PFSK-1 (cell line): ENCODE results near the gene C1QTNF1.

Experiments
- FOXP2 ChIP-seq: optimal IDR thresholded peaks from 2 replicates; pipeline ENCODE3; 2011; ENCODE audit warnings: borderline replicate concordance, control low read depth, inconsistent platforms; ENCODE audit not compliant: insufficient read depth; ENCODE audit errors: extremely low read length, extremely low read depth
- POLR2AphosphoS5 ChIP-seq: IDR thresholded peaks from 2 replicates; pipeline ENCODE4 v1.6.1; 2012; ENCODE audit warnings: low read depth, mild to moderate bottlenecking, control low read depth, low read length, moderate library complexity
- SIN3A ChIP-seq: IDR thresholded peaks from 2 replicates; pipeline ENCODE4 v1.6.1; 2012; ENCODE audit warnings: mild to moderate bottlenecking, low read length, moderate library complexity, borderline replicate concordance; ENCODE audit not compliant: insufficient read depth
- TAF1 ChIP-seq: IDR thresholded peaks from 2 replicates; pipeline ENCODE4 v1.6.1; 2012; ENCODE audit warnings: low read length, control low read depth, borderline replicate concordance; ENCODE audit not compliant: insufficient read depth
- TF ChIP-seq, protein P1 (sequence below), 2 experiments: IDR thresholded peaks; 2 replicates each; pipeline versions ENCODE4 v1.6.1 to v1.8.0; 2011 to 2012; ENCODE audit warnings: low read depth in 2 of 2, low read length in 2 of 2, control low read depth in 1 of 2, inconsistent platforms in 1 of 2, mild to moderate bottlenecking in 1 of 2, moderate library complexity in 1 of 2; ENCODE audit not compliant: insufficient read depth in 1 of 2

Gene C1QTNF1

DNA sequence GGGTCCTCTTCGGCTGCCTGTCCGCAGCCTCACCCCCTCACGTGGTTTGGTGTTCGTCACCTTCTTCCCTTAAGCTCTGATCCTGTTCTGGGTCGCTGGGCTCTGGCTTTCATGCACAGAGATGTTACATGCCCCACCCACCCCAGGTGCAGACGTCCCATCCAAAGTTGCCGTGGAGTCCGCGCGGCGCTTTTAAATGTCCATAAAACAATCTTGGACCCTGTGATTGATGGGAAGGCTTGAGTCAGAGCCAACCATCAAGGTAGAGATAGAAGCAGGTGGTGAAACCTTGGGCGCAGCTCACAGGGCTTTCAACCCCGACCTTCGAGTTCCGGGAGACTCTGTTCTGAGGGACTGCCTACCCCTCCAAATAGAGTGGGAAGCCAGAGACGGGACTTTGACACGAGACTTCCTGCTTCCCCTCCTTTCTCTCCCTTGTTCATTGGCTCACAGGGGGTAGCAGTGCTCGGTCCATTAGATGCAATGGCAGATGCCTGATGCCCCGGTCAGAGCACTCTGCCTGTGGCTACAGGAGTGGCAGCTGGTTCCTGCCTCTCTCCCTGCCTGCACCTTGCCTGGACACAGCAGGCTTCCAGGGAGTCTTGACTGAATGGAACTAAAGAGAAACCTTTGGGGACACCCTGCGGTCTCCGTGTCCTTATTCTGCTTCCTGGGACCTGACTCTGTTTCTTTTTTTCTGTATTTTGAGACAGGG is 54.7 kb downstream of the C1QTNF1 start:
- TF ChIP-seq TAF1 (no peak), SIN3A (no peak), FOXP2 (no peak), POLR2AphosphoS5 (no peak)
- TF ChIP-seq, protein P1, sequence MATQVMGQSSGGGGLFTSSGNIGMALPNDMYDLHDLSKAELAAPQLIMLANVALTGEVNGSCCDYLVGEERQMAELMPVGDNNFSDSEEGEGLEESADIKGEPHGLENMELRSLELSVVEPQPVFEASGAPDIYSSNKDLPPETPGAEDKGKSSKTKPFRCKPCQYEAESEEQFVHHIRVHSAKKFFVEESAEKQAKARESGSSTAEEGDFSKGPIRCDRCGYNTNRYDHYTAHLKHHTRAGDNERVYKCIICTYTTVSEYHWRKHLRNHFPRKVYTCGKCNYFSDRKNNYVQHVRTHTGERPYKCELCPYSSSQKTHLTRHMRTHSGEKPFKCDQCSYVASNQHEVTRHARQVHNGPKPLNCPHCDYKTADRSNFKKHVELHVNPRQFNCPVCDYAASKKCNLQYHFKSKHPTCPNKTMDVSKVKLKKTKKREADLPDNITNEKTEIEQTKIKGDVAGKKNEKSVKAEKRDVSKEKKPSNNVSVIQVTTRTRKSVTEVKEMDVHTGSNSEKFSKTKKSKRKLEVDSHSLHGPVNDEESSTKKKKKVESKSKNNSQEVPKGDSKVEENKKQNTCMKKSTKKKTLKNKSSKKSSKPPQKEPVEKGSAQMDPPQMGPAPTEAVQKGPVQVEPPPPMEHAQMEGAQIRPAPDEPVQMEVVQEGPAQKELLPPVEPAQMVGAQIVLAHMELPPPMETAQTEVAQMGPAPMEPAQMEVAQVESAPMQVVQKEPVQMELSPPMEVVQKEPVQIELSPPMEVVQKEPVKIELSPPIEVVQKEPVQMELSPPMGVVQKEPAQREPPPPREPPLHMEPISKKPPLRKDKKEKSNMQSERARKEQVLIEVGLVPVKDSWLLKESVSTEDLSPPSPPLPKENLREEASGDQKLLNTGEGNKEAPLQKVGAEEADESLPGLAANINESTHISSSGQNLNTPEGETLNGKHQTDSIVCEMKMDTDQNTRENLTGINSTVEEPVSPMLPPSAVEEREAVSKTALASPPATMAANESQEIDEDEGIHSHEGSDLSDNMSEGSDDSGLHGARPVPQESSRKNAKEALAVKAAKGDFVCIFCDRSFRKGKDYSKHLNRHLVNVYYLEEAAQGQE (IDR thresholded peaks at IDR 0.05; ENCODE audit: insufficient read depth in 1 of 2, low read depth in 2 of 2, low read length in 2 of 2): no peak

DNA sequence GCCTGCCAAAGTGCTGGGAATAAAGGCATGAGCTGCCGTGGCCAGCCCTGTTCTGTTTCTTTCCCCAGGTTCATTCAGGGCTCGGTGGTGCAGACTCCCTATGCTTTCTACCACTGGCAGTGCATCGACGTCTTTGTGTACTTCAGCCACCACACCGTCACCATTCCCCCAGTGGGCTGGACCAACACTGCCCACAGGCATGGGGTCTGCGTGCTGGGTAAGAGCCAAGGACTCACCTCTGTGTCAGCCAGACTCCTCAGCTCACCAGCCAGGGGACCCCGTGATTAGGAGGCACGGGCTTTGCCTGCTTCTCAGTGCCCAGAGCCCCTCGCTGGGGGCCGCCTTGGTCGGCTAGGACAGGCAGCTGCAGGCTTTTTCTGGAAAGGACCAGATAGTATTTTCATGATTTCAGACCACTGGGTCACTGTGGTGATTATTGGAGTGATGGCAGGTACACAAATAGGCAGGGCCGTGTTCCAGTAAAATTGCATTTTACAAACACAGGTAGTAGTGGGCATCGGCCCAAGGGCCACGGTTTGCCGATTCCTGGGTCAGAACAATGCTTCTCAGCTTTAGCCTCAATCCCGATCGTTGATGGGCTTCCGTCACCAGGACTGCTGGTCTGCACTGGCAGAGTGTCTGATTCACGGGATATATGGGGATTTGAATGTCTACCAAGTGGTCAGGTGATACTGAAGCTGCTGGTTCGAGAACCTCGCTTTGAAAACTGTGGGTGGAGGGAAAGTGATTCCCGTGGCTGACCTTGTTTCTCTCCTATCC is 55.6 kb downstream of the C1QTNF1 start:
- TF ChIP-seq FOXP2 (no peak), TAF1 (no peak), SIN3A (no peak), POLR2AphosphoS5 (no peak)
- TF ChIP-seq, protein P1 (IDR thresholded peaks at IDR 0.05; ENCODE audit: insufficient read depth in 1 of 2, low read depth in 2 of 2, low read length in 2 of 2): no peak

DNA sequence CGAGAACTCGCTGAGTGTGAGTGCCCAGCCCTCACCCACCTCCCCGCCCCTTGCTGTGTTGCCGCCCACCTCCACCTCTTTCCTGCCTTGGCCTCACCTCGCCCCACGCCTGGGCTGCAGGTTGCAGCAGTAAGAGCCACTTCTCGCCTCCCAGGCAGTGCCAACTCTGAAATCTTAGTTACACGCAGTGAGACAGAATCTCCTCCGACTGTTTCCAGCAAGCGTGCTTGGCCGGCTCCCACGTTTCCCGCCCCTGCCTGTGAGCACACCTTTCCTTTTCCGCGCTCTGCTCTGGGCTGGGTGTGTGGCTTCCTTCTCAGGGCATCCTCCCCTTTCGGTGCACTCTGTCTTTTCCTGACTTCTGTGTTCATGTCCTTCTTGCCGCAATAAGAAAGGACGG is 56.4 kb downstream of the C1QTNF1 start:
- TF ChIP-seq SIN3A (no peak), FOXP2 (no peak), TAF1 (no peak), POLR2AphosphoS5 (no peak)
- TF ChIP-seq, protein P1 (IDR thresholded peaks at IDR 0.05; ENCODE audit: insufficient read depth in 1 of 2, low read depth in 2 of 2, low read length in 2 of 2): no peak

DNA sequence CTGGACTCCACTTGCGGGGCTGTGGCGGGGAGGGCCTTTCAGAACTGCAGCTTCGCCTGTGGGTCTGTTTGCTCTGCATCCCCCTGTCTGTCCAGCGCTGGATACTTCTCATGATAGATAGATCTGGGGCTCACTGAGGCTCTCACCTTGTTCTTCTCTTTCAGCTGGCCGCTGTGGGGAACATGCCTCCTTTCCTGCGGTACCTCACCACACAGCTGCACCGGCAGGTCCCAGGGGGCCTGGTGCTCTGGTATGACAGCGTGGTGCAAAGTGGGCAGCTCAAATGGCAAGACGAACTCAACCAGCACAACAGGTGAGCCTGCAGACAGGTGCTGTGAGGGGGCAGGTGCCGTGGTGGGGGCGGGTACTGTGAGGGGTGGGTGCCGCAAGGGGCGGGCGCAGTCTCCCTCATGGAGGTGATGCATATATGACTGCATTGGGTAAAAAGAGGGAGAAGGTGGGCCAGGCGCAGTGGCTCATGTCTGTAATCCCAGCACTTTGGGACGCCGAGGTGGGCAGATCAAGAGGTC is 56.9 kb downstream of the C1QTNF1 start:
- TF ChIP-seq SIN3A (no peak), TAF1 (no peak), FOXP2 (no peak), POLR2AphosphoS5 (no peak)
- TF ChIP-seq, protein P1 (IDR thresholded peaks at IDR 0.05; ENCODE audit: insufficient read depth in 1 of 2, low read depth in 2 of 2, low read length in 2 of 2): no peak
